ENCODE results near the gene EFHD2. TPM values are rescaled to one million over a fixed set of nuclear protein-coding genes. Genes with fewer than 3 reads are reported as not detected.
A peak's percentile ranks its signal among the peaks of the same experiment; 100 is the strongest.
"Not testable (repeated sequence)": the region's sequence is repeated elsewhere in the genome, so short reads cannot be mapped to it uniquely, and the experiment has no call there.

EFHD2 gene
- total RNA-seq, 4 donors from 2014 or later, result 30.3 to 57.4 (median 55.2) TPM

GRCh38 chr1:15383810-15384209 is 25.9 kb upstream of the EFHD2 start:
- Histone ChIP-seq H3K4me1 (peaks cover 0 to 14% (median 6%) of the 10 kb centered on the region in 4 donors), H3K36me3 (no peaks in the 10 kb centered on the region), H3K4me3 (no peak overlapping the region), H3K27ac (replicated peaks in 1 of 4) (no peak overlapping the region), H3K9me3 (no peaks in the 10 kb centered on the region), H3K27me3 (no peaks in the 10 kb centered on the region)
- TF ChIP-seq CTCF (IDR thresholded peaks at IDR 0.05) (no peak), POLR2AphosphoS5 (IDR thresholded peaks at IDR 0.05) (no peak), POLR2A (IDR thresholded peaks at IDR 0.05; ENCODE audit: low read depth) (no peak), EP300 (IDR thresholded peaks at IDR 0.05) (no peak)
- no peak for DNase-seq (ENCODE audit: extremely low spot score)
- WGBS, result 98% methylated on average over 5 of the region's 5 CpGs
- intact Hi-C loops (cut with DNase I), result no loop called here

- Histone ChIP-seq H3K27ac (replicated peaks in 1 of 4) (no peak overlapping the region), H3K9me3 (no peaks in the 10 kb centered on the region), H3K36me3 (no peaks in the 10 kb centered on the region), H3K4me3 (no peak overlapping the region), H3K27me3 (no peaks in the 10 kb centered on the region), H3K4me1 (peaks cover 0 to 14% (median 6%) of the 10 kb centered on the region in 4 donors)
- intact Hi-C loops (cut with DNase I), result no loop called here
- DNase-seq (ENCODE audit: extremely low spot score), result no peak
- TF ChIP-seq EP300 (IDR thresholded peaks at IDR 0.05), result no peak
- 81% methylated on average over 13 of the region's 20 CpGs for WGBS
Observed at GRCh38 chr1:15384301-15384901, 25.3 kb upstream of the EFHD2 start.

GRCh38 chr1:15385420-15385819 is 24.3 kb upstream of the EFHD2 start:
- H3K27ac ChIP-seq (replicated peaks in 1 of 4), result no peak overlapping the region
- TF ChIP-seq CTCF (IDR thresholded peaks at IDR 0.05), result no peak
- TF ChIP-seq EP300 (IDR thresholded peaks at IDR 0.05), result no peak
- TF ChIP-seq POLR2A (IDR thresholded peaks at IDR 0.05; ENCODE audit: low read depth), result no peak
- no peak for TF ChIP-seq POLR2AphosphoS5 (IDR thresholded peaks at IDR 0.05)
- H3K9me3 ChIP-seq, result no peaks in the 10 kb centered on the region
- intact Hi-C loops (cut with DNase I), result no loop called here
- no peaks in the 10 kb centered on the region for H3K36me3 ChIP-seq
- H3K4me1 ChIP-seq, result peaks cover 0 to 14% (median 6%) of the 10 kb centered on the region in 4 donors
- no peak overlapping the region for H3K4me3 ChIP-seq
- WGBS, result 86% methylated on average over 3 of the region's 3 CpGs
- H3K27me3 ChIP-seq, result no peaks in the 10 kb centered on the region
- DNase-seq (ENCODE audit: extremely low spot score), result no peak

- Histone ChIP-seq H3K9me3 (no peaks in the 10 kb centered on the region), H3K36me3 (no peaks in the 10 kb centered on the region), H3K27me3 (no peaks in the 10 kb centered on the region), H3K4me3 (peak overlapping the region; percentile 4 to 30 (median 15)), H3K27ac (replicated peaks in 1 of 4) (no peak overlapping the region), H3K4me1 (peaks cover 0 to 14% (median 6%) of the 10 kb centered on the region in 4 donors)
- WGBS, result 30% methylated on average over 15 of the region's 17 CpGs
- intact Hi-C loops (cut with DNase I), result no loop called here
- DNase-seq (ENCODE audit: extremely low spot score), result no peak
- TF ChIP-seq POLR2AphosphoS5 (IDR thresholded peaks at IDR 0.05) (no peak), CTCF (IDR thresholded peaks at IDR 0.05) (no peak), POLR2A (IDR thresholded peaks at IDR 0.05; ENCODE audit: low read depth) (no peak), EP300 (IDR thresholded peaks at IDR 0.05) (no peak)
Observed at GRCh38 chr1:15386164-15386749, 23.4 kb upstream of the EFHD2 start.

GRCh38 chr1:15388201-15388880 is 21.3 kb upstream of the EFHD2 start:
- no peak overlapping the region for H3K4me3 ChIP-seq
- H3K4me1 ChIP-seq, result peaks cover 0 to 14% (median 6%) of the 10 kb centered on the region in 4 donors
- no peak overlapping the region for H3K27ac ChIP-seq (replicated peaks in 1 of 4)
- WGBS, result 95% methylated on average over 14 of the region's 15 CpGs
- no peak for DNase-seq (ENCODE audit: extremely low spot score)
- no peaks in the 10 kb centered on the region for H3K9me3 ChIP-seq
- intact Hi-C loops (cut with DNase I), result no loop called here
- TF ChIP-seq POLR2A (IDR thresholded peaks at IDR 0.05; ENCODE audit: low read depth) (no peak), POLR2AphosphoS5 (IDR thresholded peaks at IDR 0.05) (no peak), CTCF (IDR thresholded peaks at IDR 0.05) (no peak), EP300 (IDR thresholded peaks at IDR 0.05) (no peak)
- no peaks in the 10 kb centered on the region for H3K36me3 ChIP-seq
- H3K27me3 ChIP-seq, result no peaks in the 10 kb centered on the region

- H3K27ac ChIP-seq (replicated peaks in 1 of 4); H3K27me3 ChIP-seq; H3K36me3 ChIP-seq; H3K4me1 ChIP-seq; H3K4me3 ChIP-seq; H3K9me3 ChIP-seq; DNase-seq (ENCODE audit: extremely low spot score); intact Hi-C loops (cut with DNase I): not testable (repeated sequence)
- 83% methylated on average over 8 of the region's 8 CpGs for WGBS
Observed at GRCh38 chr1:15389828-15390227, 19.9 kb upstream of the EFHD2 start.

Measured in esophagus muscularis mucosa (tissue), 4 donors.